AG09319 (cell line): ENCODE results near the gene LOXL3.

Experiments
- DNase-seq: peaks from one replicate; pipeline ENCODE4 v3.0.0-alpha.2; 2010; ENCODE audit warnings: low read depth; ENCODE audit errors: extremely low read depth
- TF ChIP-seq, protein P1 (sequence below): IDR thresholded peaks from 2 replicates; pipeline ENCODE4 v1.5.1; 2011; ENCODE audit warnings: low read depth, mild to moderate bottlenecking, inconsistent platforms, low read length, moderate library complexity

LOXL3 gene

DNA sequence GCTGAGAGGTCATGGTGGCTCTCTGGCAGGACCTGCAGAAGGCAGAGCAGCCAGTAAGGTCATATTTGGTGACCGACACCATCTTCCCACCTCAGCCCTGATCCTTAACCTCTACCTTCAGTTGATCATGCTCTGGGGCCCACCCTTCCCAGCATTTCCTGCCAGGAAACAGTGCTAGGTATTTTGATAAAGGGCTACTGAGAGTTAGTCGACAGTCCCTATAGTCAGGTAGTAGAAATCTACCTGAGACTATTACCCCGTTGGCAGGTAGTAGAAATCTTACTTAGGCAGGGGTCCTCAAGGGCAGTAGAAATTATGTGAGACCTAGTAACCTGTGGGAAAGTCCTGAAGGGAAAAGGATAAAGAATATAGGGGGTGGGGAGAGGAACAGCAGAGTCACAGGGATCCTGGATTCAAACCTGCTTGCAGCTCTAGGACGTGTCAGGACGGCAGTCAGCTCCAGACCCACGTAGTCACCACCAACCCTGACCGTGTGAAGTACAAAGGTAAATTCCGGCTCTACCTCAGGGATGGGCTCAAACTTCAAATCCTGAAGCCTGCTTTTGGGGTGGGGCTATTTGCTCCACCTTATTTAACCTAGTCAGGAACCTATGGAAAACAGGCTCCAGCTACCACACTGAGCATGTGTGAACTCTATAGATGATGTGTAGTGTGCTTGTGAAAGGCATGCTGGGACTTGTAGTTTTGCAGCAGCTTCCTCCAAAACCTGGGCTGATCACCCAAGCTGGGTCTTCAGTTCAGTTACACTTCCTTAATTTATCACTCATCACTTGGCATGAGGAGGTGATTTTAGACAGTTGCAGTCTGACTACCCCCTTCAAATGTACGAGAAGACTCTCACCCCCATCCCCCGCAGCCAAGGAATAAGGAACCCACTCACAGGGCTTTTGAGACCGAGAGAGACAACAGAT is 27.8 kb downstream of the LOXL3 start, which contains the start of gene DQX1:
Gene DQX1, minus strand, starts transcription at position 515 of the 932 bp plus-strand sequence. Its CDS starts 502 bp downstream, at position 13.
- DNase-seq = no peak
- TF ChIP-seq, protein P1, sequence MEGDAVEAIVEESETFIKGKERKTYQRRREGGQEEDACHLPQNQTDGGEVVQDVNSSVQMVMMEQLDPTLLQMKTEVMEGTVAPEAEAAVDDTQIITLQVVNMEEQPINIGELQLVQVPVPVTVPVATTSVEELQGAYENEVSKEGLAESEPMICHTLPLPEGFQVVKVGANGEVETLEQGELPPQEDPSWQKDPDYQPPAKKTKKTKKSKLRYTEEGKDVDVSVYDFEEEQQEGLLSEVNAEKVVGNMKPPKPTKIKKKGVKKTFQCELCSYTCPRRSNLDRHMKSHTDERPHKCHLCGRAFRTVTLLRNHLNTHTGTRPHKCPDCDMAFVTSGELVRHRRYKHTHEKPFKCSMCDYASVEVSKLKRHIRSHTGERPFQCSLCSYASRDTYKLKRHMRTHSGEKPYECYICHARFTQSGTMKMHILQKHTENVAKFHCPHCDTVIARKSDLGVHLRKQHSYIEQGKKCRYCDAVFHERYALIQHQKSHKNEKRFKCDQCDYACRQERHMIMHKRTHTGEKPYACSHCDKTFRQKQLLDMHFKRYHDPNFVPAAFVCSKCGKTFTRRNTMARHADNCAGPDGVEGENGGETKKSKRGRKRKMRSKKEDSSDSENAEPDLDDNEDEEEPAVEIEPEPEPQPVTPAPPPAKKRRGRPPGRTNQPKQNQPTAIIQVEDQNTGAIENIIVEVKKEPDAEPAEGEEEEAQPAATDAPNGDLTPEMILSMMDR = no peak

DNA sequence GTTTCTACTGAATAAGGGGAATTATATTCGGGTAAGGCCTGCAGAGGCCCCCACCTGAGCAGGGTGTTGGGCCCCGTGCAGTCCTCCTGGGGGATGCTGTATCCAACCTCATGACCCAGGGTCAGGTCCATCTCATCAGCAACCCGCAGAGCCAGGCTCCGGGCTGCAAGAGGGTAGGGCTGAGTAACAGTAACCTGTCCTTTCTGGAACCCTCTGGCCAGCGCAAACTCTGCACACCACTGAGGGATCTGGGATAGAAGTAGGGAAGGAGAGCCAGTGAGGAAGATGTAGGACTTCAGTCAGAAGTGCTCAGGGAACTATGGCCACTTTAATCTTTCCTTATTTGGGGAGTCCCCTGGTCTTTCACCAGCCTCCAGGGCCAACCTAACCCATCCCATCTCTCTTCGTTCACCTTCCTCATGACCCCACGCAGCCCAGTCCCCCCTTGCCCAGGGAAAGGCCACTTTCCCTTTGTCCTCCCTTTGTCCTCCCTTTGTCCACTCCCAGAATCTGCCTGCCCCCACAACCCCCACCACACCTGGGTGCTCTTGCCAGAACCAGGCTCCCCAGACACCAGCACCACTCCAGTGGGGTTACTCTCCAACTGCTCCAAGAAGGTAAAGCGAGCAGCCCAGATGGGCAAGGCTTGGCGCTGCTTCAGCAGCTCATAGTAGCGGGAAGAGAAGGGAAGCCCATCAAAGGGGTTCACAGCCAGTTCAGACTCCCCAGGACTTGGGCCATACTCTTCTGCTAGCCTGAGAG is 28.6 kb downstream of the LOXL3 start:
- TF ChIP-seq, protein P1 = no peak
- no peak for DNase-seq

DNA sequence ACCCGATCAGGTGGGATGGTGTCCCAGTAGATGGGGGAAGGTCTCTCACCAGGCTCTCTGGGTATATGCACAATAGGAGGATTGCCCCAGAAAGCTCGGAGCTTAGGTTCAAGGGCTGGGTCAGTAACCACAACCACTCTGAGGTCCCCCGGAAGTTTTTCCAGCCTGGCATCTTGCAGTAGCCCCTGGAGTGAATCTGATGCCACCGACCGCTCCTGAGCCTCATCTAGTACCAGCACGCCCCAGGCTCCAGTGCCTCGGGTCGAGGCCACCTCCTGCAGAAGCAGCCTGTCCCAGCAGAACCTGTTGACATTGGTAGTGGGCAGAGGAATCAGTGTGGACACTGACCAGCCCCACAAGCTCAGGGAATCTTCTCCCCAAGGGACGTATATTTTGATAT is 29.7 kb downstream of the LOXL3 start:
- TF ChIP-seq, protein P1 = no peak

DNA sequence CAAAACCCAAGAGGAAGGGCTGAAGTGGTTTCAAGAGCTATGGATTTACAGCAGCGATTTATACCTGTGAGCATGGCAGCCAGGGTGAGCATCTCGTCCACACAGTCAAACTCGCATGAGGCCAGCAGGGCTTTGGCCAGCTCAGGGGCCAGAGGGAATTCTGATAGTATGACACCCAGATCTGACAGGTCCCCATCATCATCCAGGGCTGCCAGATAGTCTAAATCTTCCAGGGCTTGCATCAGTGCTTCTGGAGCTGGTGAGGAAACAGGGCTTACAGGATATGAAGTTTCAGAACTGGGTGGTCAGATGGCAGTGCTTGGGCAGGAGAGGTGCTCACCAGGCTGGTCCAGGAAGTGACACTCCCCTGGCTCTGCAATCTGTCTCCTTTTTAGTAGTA is 31.2 kb downstream of the LOXL3 start:
- no peak for DNase-seq
- TF ChIP-seq, protein P1 = no peak

More for the DNA sequence above, 29.7 kb downstream of the LOXL3 start:
- no peak for DNase-seq

DNA sequence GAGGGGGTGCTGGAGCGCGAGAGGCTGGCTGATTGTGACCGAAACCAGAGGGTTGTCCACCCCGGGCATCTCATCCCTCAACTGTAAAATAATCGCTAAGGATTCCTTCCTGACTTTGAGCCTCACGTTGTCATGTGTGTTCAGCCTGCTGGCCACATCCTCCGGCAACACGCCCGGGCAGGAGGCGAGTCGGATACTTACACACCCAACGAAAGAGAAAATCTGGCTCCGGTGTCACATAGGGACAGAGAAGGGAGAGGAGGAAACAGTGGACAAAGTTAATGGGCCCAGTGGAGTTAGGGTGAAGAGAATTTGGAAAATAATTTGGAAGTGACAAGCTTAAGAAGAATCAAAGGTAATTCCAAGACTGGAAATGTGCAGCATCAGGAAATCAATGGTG is 37.1 kb downstream of the LOXL3 start:
- TF ChIP-seq, protein P1 = no peak
- DNase-seq = no peak

DNA sequence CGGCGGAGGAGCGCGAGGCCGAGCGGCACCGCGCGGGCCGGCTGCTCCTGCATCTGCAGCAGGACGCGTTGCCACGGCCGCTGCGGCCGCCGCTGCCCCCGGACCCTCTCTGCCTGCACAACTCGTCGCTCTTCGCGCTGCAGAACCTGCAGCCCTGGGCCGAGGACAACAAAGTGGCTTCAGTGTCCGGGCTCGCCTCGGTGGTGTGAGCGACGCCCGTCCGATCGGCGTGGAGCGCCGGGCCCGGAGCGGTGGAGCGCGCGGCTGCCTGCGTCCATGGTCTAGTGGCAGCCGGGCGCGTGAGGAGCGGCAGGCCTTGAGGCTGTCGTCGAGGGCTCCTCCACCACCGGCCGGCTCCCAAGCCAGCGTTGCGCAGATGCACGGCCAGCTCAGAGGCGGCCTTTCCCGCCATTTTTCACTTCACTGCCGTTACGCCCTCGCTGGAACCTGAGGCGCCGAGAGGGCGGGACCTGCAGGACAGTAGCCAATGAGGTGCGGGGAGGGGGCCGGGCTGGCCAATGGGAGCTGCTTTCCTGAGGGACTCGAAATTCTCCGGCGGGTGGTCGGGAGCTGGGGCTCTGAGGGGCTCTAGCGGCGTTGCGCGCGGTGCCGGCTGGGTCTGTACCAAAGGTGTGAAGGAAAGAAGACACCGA is 37.6 kb downstream of the LOXL3 start:
- TF ChIP-seq, protein P1 = no peak
- DNase-seq = no peak
